Measurements from ENCODE around the gene PDE10A.

DNA sequence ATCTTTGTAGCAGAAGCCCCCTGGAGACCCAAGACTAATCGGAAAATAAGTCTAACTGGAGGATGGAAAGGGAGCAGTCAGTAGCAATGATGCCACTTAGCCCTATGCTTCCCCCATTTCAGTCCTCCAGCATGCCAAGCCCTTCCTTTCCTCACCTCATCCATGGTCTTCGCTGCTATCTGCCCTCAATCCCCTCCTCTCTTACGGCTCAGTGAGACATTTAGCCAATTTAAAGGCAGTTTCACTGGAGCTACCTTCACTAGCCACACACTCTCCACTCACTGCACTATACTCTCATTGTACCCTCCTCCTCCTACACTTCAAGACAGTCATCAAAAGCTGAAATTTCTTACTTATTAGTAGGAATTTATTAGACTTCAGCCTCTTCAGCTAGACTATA is 111.2 kb downstream of the PDE10A start:
- TF ChIP-seq, protein P1, sequence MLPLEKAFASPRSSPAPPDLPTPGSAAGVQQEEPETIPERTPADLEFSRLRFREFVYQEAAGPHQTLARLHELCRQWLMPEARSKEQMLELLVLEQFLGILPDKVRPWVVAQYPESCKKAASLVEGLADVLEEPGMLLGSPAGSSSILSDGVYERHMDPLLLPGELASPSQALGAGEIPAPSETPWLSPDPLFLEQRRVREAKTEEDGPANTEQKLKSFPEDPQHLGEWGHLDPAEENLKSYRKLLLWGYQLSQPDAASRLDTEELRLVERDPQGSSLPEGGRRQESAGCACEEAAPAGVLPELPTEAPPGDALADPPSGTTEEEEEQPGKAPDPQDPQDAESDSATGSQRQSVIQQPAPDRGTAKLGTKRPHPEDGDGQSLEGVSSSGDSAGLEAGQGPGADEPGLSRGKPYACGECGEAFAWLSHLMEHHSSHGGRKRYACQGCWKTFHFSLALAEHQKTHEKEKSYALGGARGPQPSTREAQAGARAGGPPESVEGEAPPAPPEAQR (CRISPR knock-in tag; IDR thresholded peaks at IDR 0.05) = no peak
- TF ChIP-seq, protein P2, sequence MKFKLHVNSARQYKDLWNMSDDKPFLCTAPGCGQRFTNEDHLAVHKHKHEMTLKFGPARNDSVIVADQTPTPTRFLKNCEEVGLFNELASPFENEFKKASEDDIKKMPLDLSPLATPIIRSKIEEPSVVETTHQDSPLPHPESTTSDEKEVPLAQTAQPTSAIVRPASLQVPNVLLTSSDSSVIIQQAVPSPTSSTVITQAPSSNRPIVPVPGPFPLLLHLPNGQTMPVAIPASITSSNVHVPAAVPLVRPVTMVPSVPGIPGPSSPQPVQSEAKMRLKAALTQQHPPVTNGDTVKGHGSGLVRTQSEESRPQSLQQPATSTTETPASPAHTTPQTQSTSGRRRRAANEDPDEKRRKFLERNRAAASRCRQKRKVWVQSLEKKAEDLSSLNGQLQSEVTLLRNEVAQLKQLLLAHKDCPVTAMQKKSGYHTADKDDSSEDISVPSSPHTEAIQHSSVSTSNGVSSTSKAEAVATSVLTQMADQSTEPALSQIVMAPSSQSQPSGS (CRISPR knock-in tag; IDR thresholded peaks at IDR 0.05; ENCODE audit: borderline replicate concordance, low read depth) = no peak
- no peak for TF ChIP-seq CREM (CRISPR knock-in tag; IDR thresholded peaks at IDR 0.05)
- TF ChIP-seq, protein P3, sequence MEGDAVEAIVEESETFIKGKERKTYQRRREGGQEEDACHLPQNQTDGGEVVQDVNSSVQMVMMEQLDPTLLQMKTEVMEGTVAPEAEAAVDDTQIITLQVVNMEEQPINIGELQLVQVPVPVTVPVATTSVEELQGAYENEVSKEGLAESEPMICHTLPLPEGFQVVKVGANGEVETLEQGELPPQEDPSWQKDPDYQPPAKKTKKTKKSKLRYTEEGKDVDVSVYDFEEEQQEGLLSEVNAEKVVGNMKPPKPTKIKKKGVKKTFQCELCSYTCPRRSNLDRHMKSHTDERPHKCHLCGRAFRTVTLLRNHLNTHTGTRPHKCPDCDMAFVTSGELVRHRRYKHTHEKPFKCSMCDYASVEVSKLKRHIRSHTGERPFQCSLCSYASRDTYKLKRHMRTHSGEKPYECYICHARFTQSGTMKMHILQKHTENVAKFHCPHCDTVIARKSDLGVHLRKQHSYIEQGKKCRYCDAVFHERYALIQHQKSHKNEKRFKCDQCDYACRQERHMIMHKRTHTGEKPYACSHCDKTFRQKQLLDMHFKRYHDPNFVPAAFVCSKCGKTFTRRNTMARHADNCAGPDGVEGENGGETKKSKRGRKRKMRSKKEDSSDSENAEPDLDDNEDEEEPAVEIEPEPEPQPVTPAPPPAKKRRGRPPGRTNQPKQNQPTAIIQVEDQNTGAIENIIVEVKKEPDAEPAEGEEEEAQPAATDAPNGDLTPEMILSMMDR (IDR thresholded peaks at IDR 0.05) = no peak

Measured in WTC11 (cell line).